BE2C (cell line): Measurements from ENCODE around the gene GASK1A.
"Not testable (repeated sequence)": the region's sequence is repeated elsewhere in the genome, so short reads cannot be mapped to it uniquely, and the experiment has no call there.

Source experiments
- DNase-seq: peaks from one replicate; pipeline ENCODE4 v3.0.0-alpha.2; 2020
- H3K27me3 ChIP-seq: fragments of 250-450 bp; sonication (Bioruptor Pico); 2 replicates; pipeline ENCODE4 v1.5.1; 2020; ENCODE audit warnings: mild to moderate bottlenecking
- H3K36me3 ChIP-seq: fragments of 250-450 bp; sonication (Bioruptor Pico); 2 replicates; pipeline ENCODE4 v1.5.1; 2020; ENCODE audit warnings: mild to moderate bottlenecking
- H3K4me1 ChIP-seq: fragments of 250-450 bp; sonication (Bioruptor Pico); 2 replicates; pipeline ENCODE4 v1.5.1; 2020
- H3K4me3 ChIP-seq: 2 replicates; pipeline ENCODE4 v1.5.1; 2011; ENCODE audit warnings: low read depth, low read length
- H3K9me3 ChIP-seq: fragments of 250-450 bp; sonication (Bioruptor Pico); 2 replicates; pipeline ENCODE4 v1.5.1; 2020
- TF ChIP-seq, protein P1 (sequence below): IDR thresholded peaks from 2 replicates; pipeline ENCODE4 v1.5.1; 2012; ENCODE audit warnings: mild to moderate bottlenecking, low read depth, low read length

The GASK1A gene

GRCh38 chr3:43059456-43059855 is 80.3 kb downstream of the GASK1A start:
- H3K4me1 ChIP-seq, result peaks cover 5% of the 10 kb centered on the region; the same call in 1 of the 2 replicates
- no peak for DNase-seq
- H3K4me3 ChIP-seq, result no peak overlapping the region
- TF ChIP-seq, protein P1, sequence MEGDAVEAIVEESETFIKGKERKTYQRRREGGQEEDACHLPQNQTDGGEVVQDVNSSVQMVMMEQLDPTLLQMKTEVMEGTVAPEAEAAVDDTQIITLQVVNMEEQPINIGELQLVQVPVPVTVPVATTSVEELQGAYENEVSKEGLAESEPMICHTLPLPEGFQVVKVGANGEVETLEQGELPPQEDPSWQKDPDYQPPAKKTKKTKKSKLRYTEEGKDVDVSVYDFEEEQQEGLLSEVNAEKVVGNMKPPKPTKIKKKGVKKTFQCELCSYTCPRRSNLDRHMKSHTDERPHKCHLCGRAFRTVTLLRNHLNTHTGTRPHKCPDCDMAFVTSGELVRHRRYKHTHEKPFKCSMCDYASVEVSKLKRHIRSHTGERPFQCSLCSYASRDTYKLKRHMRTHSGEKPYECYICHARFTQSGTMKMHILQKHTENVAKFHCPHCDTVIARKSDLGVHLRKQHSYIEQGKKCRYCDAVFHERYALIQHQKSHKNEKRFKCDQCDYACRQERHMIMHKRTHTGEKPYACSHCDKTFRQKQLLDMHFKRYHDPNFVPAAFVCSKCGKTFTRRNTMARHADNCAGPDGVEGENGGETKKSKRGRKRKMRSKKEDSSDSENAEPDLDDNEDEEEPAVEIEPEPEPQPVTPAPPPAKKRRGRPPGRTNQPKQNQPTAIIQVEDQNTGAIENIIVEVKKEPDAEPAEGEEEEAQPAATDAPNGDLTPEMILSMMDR, result no peak
- no peaks in the 10 kb centered on the region for H3K36me3 ChIP-seq
- H3K9me3 ChIP-seq, result no peaks in the 10 kb centered on the region
- H3K27me3 ChIP-seq, result no peaks in the 10 kb centered on the region; the same call in 1 of the 2 replicates

GRCh38 chr3:43061101-43061895 is 82.2 kb downstream of the GASK1A start:
- TF ChIP-seq, protein P1, result no peak
- Histone ChIP-seq H3K36me3 (no peaks in the 10 kb centered on the region), H3K9me3 (no peaks in the 10 kb centered on the region), H3K4me3 (no peak overlapping the region), H3K27me3 (no peaks in the 10 kb centered on the region; the same call in 1 of the 2 replicates), H3K4me1 (peaks cover 5% of the 10 kb centered on the region; the same call in 1 of the 2 replicates)
- no peak for DNase-seq

DNA sequence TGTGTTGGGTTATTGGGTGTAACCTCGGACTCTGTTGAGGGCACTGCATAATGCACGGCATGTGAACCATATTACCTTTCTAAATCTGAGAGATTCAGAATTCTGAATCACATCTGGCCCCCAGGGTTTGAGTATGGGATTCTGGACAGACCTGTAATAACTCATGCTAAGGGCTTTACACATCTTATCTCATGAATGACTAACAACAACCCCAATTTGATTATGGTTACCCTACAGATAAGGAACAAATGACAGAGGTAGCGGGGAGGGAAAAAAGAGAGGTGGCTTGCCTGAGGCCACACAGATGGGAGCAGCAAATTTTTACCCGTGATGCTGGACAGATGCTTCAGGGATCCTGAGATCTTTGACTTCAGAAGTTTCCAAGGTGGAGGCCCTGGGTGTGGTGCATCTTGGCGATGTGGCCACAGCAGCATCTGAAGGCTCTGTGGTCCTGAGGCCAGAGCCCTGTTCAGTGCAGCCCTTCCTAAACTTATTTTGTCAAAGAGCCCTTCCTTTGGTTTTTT is 83.0 kb downstream of the GASK1A start:
- no peaks in the 10 kb centered on the region; the same call in 1 of the 2 replicates for H3K27me3 ChIP-seq
- H3K4me3 ChIP-seq, result no peak overlapping the region
- no peaks in the 10 kb centered on the region for H3K36me3 ChIP-seq
- peak; percentile 43 for DNase-seq
- H3K4me1 ChIP-seq, result peaks cover 5% of the 10 kb centered on the region; the same call in 1 of the 2 replicates
- H3K9me3 ChIP-seq, result no peaks in the 10 kb centered on the region
- TF ChIP-seq, protein P1, result no peak

GRCh38 chr3:43062564-43063040 is 83.5 kb downstream of the GASK1A start:
- Histone ChIP-seq H3K4me3 (no peak overlapping the region), H3K9me3 (no peaks in the 10 kb centered on the region), H3K27me3 (no peaks in the 10 kb centered on the region; the same call in 1 of the 2 replicates), H3K4me1 (peaks cover 5% of the 10 kb centered on the region; the same call in 1 of the 2 replicates), H3K36me3 (no peaks in the 10 kb centered on the region)
- TF ChIP-seq, protein P1, result no peak
- no peak for DNase-seq

DNA sequence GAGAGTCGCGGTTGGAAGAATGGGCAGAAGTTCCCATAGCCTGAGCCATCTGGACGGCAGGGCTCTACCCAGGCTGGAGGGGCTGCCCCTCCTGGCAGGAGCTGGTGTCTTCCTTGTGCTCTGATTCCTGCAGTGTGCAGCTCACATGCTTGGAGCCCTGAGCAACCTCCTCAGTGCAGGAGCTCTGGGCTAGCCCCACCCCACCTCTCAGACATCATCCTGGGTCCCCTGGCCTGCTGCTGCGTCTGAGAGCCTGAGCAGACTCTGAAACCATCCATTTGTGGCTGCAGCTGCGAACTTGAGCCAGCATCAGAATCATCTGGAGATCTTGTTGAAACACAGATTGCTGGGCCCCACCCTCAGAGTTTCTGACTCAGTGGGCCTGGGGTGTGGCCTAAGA is 84.0 kb downstream of the GASK1A start:
- Histone ChIP-seq H3K36me3 (no peaks in the 10 kb centered on the region), H3K9me3 (no peaks in the 10 kb centered on the region), H3K27me3 (no peaks in the 10 kb centered on the region; the same call in 1 of the 2 replicates), H3K4me1 (peaks cover 5% of the 10 kb centered on the region; the same call in 1 of the 2 replicates), H3K4me3 (no peak overlapping the region)
- TF ChIP-seq, protein P1, result no peak
- DNase-seq, result no peak

DNA sequence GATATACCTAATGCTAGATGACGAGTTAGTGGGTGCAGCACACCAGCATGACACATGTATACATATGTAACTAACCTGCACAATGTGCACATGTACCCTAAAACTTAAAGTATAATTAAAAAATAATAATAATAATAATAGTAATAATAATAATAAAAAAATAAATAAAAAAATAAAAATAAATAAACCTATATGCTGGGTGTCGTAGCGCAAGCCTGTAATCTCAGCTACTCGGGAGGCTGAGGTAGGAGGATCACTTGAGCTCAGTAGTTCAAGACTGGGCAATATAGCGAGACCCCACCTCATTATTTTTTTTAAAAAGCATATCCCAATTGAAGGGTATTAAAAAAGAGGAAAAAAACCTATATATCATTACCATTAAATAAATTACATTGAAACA is 91.6 kb downstream of the GASK1A start:
- not testable (repeated sequence) for DNase-seq, H3K9me3 ChIP-seq, H3K27me3 ChIP-seq, H3K36me3 ChIP-seq, H3K4me3 ChIP-seq, H3K4me1 ChIP-seq
